GM10847 (cell line): Measurements from ENCODE around the gene ZFAND2A.

Experiments
- POLR2A ChIP-seq: IDR thresholded peaks from 2 replicates; pipeline ENCODE4 v1.6.1; 2011; ENCODE audit not compliant: insufficient read length; ENCODE audit errors: extremely low read depth

The ZFAND2A gene

DNA sequence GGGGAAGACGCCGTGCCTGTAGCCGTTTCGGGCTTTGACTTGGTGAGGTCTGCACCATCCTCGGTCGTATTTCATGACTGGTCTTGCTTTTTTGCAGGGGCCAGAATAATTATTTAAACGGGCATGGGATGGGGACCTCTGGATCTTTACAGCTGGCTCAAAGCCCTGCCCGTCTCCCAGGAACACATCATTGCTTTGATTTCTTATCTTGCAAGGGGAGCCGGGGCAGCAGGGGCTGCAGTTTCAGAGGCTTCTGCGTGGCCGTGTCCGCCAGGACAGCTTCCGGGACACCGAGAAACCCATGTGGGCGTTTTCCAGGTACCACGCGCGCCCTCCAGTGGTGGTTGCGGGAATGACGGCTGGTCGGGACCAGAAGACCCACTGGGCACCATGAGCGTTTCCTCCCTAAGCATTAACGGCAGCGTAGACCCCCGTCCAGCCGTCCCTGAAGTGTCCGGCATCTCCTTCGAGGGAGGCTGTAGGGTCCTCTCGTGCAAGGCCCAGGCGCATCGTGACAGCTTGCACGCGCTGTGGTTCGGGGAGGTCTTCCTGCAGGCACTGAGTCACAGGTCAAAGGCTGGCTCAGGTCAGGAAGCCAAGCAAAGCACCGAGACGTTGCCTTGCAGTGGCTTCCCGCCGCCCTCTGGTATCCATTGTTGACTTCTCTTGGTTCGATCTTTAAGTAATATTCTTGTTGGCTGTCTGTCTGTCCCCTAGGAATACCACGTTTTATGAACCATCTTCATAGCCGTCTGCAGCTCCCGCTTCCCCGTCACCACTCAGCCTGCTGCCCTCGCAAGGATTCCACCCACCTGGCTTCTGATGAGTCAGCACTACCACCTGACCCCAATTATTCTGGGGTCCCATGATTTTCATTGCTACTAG is 16.2 kb upstream of the ZFAND2A start:
- TF ChIP-seq POLR2A: no peak

DNA sequence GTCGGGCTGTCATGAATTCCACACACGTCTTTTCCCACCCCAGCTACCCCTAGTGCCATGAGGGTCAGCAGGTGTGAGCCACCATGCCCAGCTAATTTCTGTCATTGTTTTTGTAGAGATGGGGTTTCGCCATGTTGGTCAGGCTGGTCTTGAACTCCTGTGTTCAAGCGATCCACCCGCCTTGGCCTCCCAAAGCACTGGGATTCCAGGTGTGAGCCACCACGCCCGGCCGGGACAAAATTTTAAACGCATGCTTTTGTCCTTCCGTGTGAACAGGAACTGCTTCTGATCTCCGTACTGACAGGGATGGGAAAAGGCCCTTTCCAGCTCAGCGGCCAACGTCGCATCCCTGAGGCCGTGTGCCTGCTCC is 15.6 kb upstream of the ZFAND2A start:
- no peak for TF ChIP-seq POLR2A

DNA sequence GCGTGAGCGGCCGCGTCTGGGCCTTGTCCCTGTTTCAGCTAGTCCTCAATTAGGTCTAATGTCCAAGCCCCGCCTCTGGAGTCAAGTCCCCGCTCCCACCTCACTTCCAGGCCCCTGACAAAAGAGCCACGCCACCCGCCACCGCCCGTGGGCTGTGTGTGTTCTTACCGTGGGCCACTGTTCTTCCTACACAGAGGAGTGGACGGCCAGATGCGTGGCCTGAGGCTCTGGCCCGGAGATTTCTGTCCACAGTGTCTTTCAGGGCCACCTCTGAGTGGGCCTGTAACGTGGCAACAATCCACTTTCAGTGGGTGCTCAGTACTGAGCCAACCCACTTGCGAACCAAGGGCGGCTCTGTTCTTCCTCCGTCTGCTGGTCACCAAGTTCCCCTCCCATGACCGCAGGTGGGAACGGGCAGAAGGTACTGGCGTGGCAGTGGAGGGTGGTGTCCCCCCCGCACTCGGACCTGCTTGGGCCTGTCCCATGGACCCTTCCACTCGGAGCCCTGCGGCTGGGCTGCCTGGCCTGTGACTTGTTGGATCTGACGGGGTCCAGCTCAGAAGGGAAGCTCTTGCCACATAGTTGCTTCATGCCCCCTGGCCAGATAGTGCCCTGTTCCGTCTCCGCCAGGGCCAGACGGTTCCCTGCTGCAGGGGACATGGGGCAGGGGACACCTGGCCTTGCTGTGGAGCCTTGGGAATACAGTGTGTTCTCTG is 15.0 kb upstream of the ZFAND2A start:
- no peak for TF ChIP-seq POLR2A

DNA sequence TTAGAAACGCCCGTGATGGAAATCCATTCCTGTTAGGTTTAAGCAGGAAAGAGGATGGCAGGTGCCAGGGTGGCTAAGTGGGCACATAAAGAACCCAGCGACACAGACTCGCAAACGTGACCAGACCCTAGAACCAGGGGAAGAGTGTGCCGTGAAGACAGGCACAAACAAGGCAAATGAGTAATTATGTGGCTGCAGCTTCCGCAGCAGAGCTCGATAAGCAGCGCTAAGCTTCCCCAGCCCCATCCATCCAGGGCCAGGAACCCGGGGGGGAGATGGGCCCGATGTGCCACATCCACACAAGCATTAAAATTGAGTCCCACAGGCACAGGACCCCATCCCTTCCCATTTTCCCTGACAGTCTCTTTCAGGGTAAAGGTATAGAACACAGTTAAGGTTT is 14.0 kb upstream of the ZFAND2A start:
- TF ChIP-seq POLR2A: no peak

- TF ChIP-seq POLR2A: no peak
Observed at GRCh38 chr7:1172666-1173523, 12.9 kb upstream of the ZFAND2A start.

DNA sequence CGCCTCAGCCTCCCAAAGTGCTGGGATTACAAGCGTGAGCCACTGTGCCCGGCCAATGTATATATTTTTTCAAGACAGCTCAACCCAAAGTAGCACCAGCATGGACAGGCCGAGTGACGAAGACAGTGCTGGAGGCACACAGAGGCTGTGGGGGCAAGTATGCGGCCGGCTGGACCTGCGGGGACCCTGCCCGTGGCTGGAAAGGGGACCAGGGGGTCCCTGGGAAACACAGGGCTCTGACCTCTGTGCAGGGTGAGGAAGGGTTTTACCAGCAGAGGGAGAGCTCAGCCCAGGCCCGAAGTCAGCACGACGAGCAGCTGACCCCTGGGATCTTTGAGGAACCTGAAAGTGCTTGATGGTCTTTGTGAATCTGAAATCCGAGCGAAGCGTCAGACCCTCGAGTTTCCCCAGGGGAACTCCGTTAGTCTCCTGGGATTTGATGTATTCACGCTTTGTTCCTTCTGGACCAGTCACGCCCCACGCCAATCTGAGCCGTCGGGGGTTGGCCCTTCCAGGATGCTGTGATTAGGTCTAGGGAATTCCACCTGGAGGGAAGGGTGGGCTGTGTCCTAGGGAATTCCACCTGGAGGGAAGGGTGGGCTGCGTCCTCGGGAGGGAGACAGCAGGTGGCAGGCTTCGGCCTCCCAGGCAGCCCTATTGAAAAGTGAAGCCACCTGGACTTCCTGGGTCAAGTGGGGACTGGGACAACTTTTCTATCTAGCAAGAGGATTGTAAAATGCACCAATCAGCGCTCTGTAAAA is 10.9 kb upstream of the ZFAND2A start:
- no peak for TF ChIP-seq POLR2A

GRCh38 chr7:1169409-1170368 is 9.7 kb upstream of the ZFAND2A start:
- TF ChIP-seq POLR2A: no peak

DNA sequence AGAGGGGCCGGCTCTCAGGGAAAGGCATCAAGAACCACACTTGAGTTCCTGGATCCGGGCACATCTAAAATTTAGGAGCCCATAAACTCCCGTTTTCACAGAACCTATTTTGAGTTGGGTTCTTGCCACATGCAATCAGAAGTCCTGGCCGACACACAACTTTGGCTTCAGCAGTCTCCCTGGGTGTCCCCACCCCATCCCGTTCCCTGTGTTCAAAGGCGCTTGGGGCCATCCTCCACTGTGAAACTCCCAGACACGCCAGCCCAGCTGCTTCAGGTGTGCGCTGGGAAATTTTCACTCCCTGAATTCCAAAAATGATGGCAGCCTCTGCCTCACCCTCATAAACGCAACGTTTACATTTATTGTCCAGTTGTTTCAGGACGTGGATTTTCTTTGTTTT is 8.4 kb upstream of the ZFAND2A start:
- TF ChIP-seq POLR2A: no peak

- no peak for TF ChIP-seq POLR2A
Observed at GRCh38 chr7:1164436-1164835, 4.4 kb upstream of the ZFAND2A start.

GRCh38 chr7:1163121-1163520 is 3.1 kb upstream of the ZFAND2A start:
- no peak for TF ChIP-seq POLR2A

GRCh38 chr7:1160670-1161021 is 650 bp upstream of the ZFAND2A start:
- no peak for TF ChIP-seq POLR2A

DNA sequence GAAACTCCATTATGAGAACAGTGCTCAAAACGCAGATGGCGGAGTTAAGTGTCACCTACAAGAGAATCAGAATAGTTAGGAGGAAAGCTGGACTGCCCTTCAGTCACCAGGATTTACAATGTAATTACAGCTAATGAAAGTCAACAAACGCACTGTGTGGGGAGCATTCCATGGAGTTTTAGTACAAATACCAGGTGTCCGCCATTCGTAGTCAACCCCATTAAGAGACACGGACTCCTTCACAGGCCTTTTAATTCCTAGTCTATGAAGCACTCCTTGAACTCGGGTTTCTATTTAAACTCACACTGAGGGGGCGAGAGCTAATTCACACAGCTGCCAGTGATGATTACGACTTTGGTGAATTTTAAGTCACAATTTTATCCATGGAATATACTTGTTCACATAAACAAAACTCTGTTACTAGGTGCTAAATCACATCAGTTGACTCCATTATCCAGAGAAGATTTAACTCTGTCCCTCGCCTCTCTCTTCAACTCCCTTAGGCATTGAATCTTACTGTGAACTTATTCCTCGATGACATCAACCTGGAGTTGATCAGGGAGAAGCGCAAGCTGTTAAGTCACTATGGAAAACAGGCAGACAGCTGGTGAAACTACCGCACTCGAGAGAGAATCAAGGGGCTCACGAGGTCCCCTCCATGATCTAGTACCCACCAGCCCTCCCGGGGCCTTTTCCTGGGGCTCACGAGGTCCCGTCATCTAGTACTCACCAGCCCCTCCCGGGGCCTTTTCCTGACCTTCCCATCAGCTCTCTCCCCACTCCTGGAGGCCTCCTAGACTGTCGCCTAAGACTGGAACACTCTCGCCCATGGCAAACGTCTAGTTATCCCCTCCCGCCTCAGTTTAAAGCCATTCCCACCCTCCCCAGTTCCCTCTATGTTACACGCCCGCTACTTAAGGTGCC is 1.5 kb downstream of the ZFAND2A start:
- TF ChIP-seq POLR2A: no peak
